Measurements from ENCODE around the gene APOLD1. TPM values are rescaled to one million over a fixed set of nuclear protein-coding genes. Genes with fewer than 3 reads are reported as not detected.

Gene APOLD1
- total and polyA plus RNA-seq, 2 of the 4 experiments (the other 2 are of a cell fraction), result 2.3 to 4.5 TPM

GRCh38 chr12:12791756-12792369 lies 6.4 kb downstream of the APOLD1 start (continued):
- no peak for TF ChIP-seq ELK1 (IDR thresholded peaks at IDR 0.05; ENCODE audit: borderline replicate concordance, low read depth, low read length)

DNA sequence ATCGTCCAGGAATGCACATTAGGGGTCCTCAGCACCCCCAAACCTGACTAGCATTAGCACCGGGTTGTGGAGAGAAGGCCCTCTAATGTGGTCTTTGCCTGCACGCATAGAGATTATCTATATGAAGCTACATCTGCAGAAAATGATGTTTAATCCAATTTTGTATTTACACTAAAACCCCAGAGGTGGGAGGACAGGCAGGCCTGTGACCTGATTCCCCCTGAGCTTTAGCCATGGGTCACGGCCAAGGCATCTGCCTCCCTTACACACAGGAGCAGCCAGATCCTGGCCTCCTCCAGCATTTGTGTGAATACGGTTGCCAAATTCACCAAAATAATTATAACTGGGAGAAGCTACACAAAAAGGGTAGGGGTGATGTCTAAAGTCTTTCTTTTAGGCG lies 7.0 kb downstream of the APOLD1 start:
- Histone ChIP-seq H3K79me1 (ENCODE audit: low read depth in 1 of 2, low read length in 2 of 2) (peaks cover 4 to 16% of the 10 kb centered on the region in 2 experiments; a peak in 3 of 4 replicates), H3K36me3 (ENCODE audit: control insufficient read depth, insufficient read depth, low read length) (no peaks in the 10 kb centered on the region), H3K27me3 (ENCODE audit: control insufficient read depth, insufficient read depth, low read length) (no peaks in the 10 kb centered on the region), H3K4me3 (ENCODE audit: insufficient read depth, low read depth, low read length) (no peak overlapping the region), H3K9me1 (ENCODE audit: insufficient read depth, low read length) (0 out of 2 replicates have a peak, but pooled peaks cover 2% of the 10 kb centered on the region), H4K8ac (ENCODE audit: low read depth in 2 of 2, low read length in 2 of 2) (peak overlapping the region; percentile 11 to 42; a peak in 2 of 4 replicates), H3K14ac (replicated peaks; ENCODE audit: low read depth, low read length) (peak overlapping the region; percentile 62; the same call in 1 of the 2 replicates), H3K4me1 (ENCODE audit: control insufficient read depth, insufficient read depth, low read length) (peaks cover 14% of the 10 kb centered on the region), H2BK20ac (ENCODE audit: low read depth, low read length) (no peak overlapping the region), H2BK120ac (ENCODE audit: low read depth, low read length) (peak overlapping the region; percentile 54), H3K23ac (ENCODE audit: low read depth, low read length) (no peak overlapping the region), H3K27ac (ENCODE audit: insufficient read depth, low read length) (no peak overlapping the region), H3K9ac (ENCODE audit: low read depth, low read length) (no peak overlapping the region), H4K20me1 (ENCODE audit: insufficient read depth, low read length) (no peaks in the 10 kb centered on the region), H3K18ac (ENCODE audit: low read depth, low read length) (0 out of 2 replicates have a peak overlapping the region, but pooled peaks have one; percentile 55), H2BK5ac (ENCODE audit: low read depth, low read length, poor library complexity, severe bottlenecking) (no peak overlapping the region), H3K4me2 (ENCODE audit: low read depth, low read length) (no peak overlapping the region), H2AFZ (replicated peaks; ENCODE audit: low read length, poor library complexity) (no peak overlapping the region), H2BK15ac (ENCODE audit: low read depth, low read length) (peak overlapping the region; percentile 15; the same call in 1 of the 3 replicates), H2AK9ac (replicated peaks; ENCODE audit: low read depth, low read length, poor library complexity) (no peak overlapping the region), H3K56ac (ENCODE audit: extremely low read depth, insufficient read depth, low read length) (no peak overlapping the region), H4K91ac (ENCODE audit: insufficient read depth, low read depth, low read length) (peak overlapping the region; percentile 1; the same call in 1 of the 2 replicates), H3K9me3 (ENCODE audit: control insufficient read depth, insufficient read depth, low read length) (no peaks in the 10 kb centered on the region), H3K4ac (ENCODE audit: low read depth, low read length) (peak overlapping the region; percentile 27; the same call in 1 of the 2 replicates), H4K5ac (ENCODE audit: low read depth, low read length) (no peak overlapping the region; the same call in 1 of the 2 replicates), H2AK5ac (ENCODE audit: low read depth, low read length) (peak overlapping the region; percentile 36; the same call in 1 of the 2 replicates)
- in situ Hi-C loops (cut with MboI; ENCODE audit: low sequenced_read_pairs) (loop anchor here (10.0 kb wide), 2 partner anchors 192 to 442 kb away; no protein-coding TSS in a partner anchor), dilution Hi-C loops (cut with HindIII; ENCODE audit: low sequenced_read_pairs, unreplicated experiment) (no loop called here), intact Hi-C loops (cut with micrococcal nuclease) (no loop called here)
- BruUV-seq (replicated peaks), result no TSS peak
- DNase-seq (no peak), ATAC-seq (ENCODE audit: low read depth) (no peak)
- ChIA-PET POLR2A (ENCODE audit: unreplicated experiment) (no interaction called here), CTCF (interaction anchor here (0.5 to 1.7 kb wide), 3 partner anchors 20 to 183 kb away, joined by 3 read pairs; no protein-coding TSS in a partner anchor)
- no CpG with 5 or more reads among the region's 6 CpGs for WGBS, 2 experiments (ENCODE audit: extremely low coverage in 2 of 2, insufficient read length in 1 of 2)
- TF ChIP-seq NFE2L2 (IDR thresholded peaks at IDR 0.05; ENCODE audit: low read depth, low read length) (no peak), RAD21 (IDR thresholded peaks at IDR 0.05; ENCODE audit: low read length) (no peak), BHLHE40 (IDR thresholded peaks at IDR 0.05; ENCODE audit: low read depth, low read length) (no peak), POLR2A (IDR thresholded peaks at IDR 0.05; ENCODE audit: low read depth, low read length) (no peak), CHD1 (IDR thresholded peaks at IDR 0.05; ENCODE audit: low read depth, low read length) (no peak), CEBPB (IDR thresholded peaks at IDR 0.05; ENCODE audit: low read depth, low read length) (no peak), SMC3 (IDR thresholded peaks at IDR 0.05; ENCODE audit: low read depth, low read length) (no peak), FOS (IDR thresholded peaks at IDR 0.05; ENCODE audit: low read depth, low read length) (no peak), RFX5 (IDR thresholded peaks at IDR 0.05; ENCODE audit: low read depth, low read length) (no peak), MAFK (IDR thresholded peaks at IDR 0.05; ENCODE audit: low read depth, low read length) (no peak), MAZ (IDR thresholded peaks at IDR 0.05; ENCODE audit: borderline replicate concordance, low read depth, low read length) (no peak), MXI1 (IDR thresholded peaks at IDR 0.05; ENCODE audit: borderline replicate concordance, low read depth, low read length) (no peak), ELK1 (IDR thresholded peaks at IDR 0.05; ENCODE audit: borderline replicate concordance, low read depth, low read length) (no peak)

Data from IMR-90 (cell line).